Calu3 (cell line): Measurements from ENCODE around the gene PRKCA. TPM values are rescaled to one million over a fixed set of nuclear protein-coding genes. Genes with fewer than 3 reads are reported as not detected.

Experiments
- BruUV-seq: library from RNA; stranded (reverse); fragments of 400-500 nt; replicated peaks from 2 replicates; lab custom pipeline; 2021; lab: Mats Ljungman, UMichigan
- CTCF ChIA-PET: fragments of 300-600 bp; sonication (Branson Sonifier 250); formaldehyde crosslinking; loops from one replicate; lab custom pipeline; 2022; ENCODE audit warnings: antibody characterized with exemption; lab: Charles Lee
- DNase-seq: peaks from one replicate; pipeline ENCODE4 v3.0.0; 2022
- H3K27ac Mint-ChIP-seq: one replicate; pipeline ENCODE4 v1.8.0; 2022; ENCODE audit warnings: mixed read lengths; ENCODE audit not compliant: unreplicated experiment
- H3K27me3 Mint-ChIP-seq: one replicate; pipeline ENCODE4 v1.8.0; 2022; ENCODE audit warnings: mixed read lengths; ENCODE audit not compliant: unreplicated experiment
- H3K36me3 Mint-ChIP-seq: one replicate; pipeline ENCODE4 v1.8.0; 2022; ENCODE audit warnings: mild to moderate bottlenecking, moderate library complexity, mixed read lengths; ENCODE audit not compliant: insufficient read depth, unreplicated experiment
- H3K4me1 Mint-ChIP-seq: one replicate; pipeline ENCODE4 v1.8.0; 2022; ENCODE audit warnings: mild to moderate bottlenecking, low read depth, mixed read lengths; ENCODE audit not compliant: unreplicated experiment
- H3K4me3 Mint-ChIP-seq: one replicate; pipeline ENCODE4 v1.8.0; 2022; ENCODE audit warnings: mild to moderate bottlenecking, low read depth, moderate library complexity, mixed read lengths; ENCODE audit not compliant: unreplicated experiment
- H3K9me3 Mint-ChIP-seq: one replicate; pipeline ENCODE4 v1.8.0; 2022; ENCODE audit warnings: low read depth, mixed read lengths; ENCODE audit not compliant: unreplicated experiment
- intact Hi-C: fragments of 100-400 bp; cut with micrococcal nuclease; formaldehyde crosslinking; loops from one replicate; pipeline ENCODE4 v1.10.0; 2022; ENCODE audit not compliant: unreplicated experiment
- total RNA-seq: library from RNA; stranded (reverse); gene quantifications from 2 replicates; pipeline ENCODE4 v1.2.3, GENCODE V29; 2022
- TF ChIP-seq, protein P1 (sequence below): fragments of 200-600 bp; IDR thresholded peaks from one replicate; pipeline ENCODE4 v1.8.0; 2022; ENCODE audit warnings: antibody characterized with exemption; ENCODE audit not compliant: unreplicated experiment

Gene PRKCA
- total RNA-seq, 1 experiment from 2014 or later, result 126 TPM

GRCh38 chr17:66762276-66762675 is 459.9 kb downstream of the PRKCA start:
- CTCF ChIA-PET, result no interaction called here
- intact Hi-C loops, result no loop called here
- TF ChIP-seq, protein P1, sequence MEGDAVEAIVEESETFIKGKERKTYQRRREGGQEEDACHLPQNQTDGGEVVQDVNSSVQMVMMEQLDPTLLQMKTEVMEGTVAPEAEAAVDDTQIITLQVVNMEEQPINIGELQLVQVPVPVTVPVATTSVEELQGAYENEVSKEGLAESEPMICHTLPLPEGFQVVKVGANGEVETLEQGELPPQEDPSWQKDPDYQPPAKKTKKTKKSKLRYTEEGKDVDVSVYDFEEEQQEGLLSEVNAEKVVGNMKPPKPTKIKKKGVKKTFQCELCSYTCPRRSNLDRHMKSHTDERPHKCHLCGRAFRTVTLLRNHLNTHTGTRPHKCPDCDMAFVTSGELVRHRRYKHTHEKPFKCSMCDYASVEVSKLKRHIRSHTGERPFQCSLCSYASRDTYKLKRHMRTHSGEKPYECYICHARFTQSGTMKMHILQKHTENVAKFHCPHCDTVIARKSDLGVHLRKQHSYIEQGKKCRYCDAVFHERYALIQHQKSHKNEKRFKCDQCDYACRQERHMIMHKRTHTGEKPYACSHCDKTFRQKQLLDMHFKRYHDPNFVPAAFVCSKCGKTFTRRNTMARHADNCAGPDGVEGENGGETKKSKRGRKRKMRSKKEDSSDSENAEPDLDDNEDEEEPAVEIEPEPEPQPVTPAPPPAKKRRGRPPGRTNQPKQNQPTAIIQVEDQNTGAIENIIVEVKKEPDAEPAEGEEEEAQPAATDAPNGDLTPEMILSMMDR, result no peak
- no peak for DNase-seq
- Mint-ChIP-seq H3K36me3 (peaks cover 13% of the 10 kb centered on the region), H3K27ac (no peak overlapping the region), H3K4me1 (no peaks in the 10 kb centered on the region), H3K27me3 (no peaks in the 10 kb centered on the region), H3K4me3 (no peak overlapping the region), H3K9me3 (no peaks in the 10 kb centered on the region)
- BruUV-seq, result no TSS peak

DNA sequence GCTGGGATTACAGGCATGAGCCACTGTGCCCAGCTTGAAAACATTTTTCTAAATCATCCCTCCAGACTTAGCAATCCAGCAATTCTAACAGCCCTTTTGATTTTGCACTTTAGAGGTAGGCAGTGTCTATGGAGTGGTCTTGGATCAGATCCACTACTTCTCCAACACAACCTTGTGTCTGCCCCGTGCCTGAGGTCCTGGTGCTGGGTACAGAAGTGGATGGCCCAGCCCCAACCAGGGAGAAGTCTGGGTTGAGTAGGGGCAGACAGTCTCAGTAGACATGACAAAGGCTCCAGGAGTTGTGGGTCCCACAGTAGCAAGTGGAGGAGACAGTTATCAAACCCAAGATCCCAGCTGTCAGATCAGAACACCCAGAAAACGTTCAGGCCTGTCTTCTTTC is 460.6 kb downstream of the PRKCA start:
- DNase-seq, result no peak
- intact Hi-C loops, result no loop called here
- BruUV-seq, result no TSS peak
- Mint-ChIP-seq H3K4me3 (no peak overlapping the region), H3K27ac (no peak overlapping the region), H3K36me3 (peaks cover 16% of the 10 kb centered on the region), H3K4me1 (no peaks in the 10 kb centered on the region), H3K27me3 (no peaks in the 10 kb centered on the region), H3K9me3 (no peaks in the 10 kb centered on the region)
- TF ChIP-seq, protein P1, result no peak
- CTCF ChIA-PET, result interaction anchor here (0.5 kb wide), 1 partner anchor 1191 kb away, joined by 3 read pairs; no protein-coding TSS in a partner anchor

GRCh38 chr17:66764506-66764905 is 462.1 kb downstream of the PRKCA start:
- no TSS peak for BruUV-seq
- peaks cover 16% of the 10 kb centered on the region for H3K36me3 Mint-ChIP-seq
- no peak overlapping the region for H3K4me3 Mint-ChIP-seq
- intact Hi-C loops, result no loop called here
- no peak overlapping the region for H3K27ac Mint-ChIP-seq
- no peak for DNase-seq
- no peaks in the 10 kb centered on the region for H3K9me3 Mint-ChIP-seq
- no peaks in the 10 kb centered on the region for H3K4me1 Mint-ChIP-seq
- TF ChIP-seq, protein P1, result no peak
- CTCF ChIA-PET, result interaction anchor here (0.5 kb wide), 1 partner anchor 101 kb away, joined by 5 read pairs; no protein-coding TSS in a partner anchor
- no peaks in the 10 kb centered on the region for H3K27me3 Mint-ChIP-seq

GRCh38 chr17:66767154-66767933 is 464.9 kb downstream of the PRKCA start:
- no peak overlapping the region for H3K4me3 Mint-ChIP-seq
- H3K9me3 Mint-ChIP-seq, result no peaks in the 10 kb centered on the region
- H3K27me3 Mint-ChIP-seq, result no peaks in the 10 kb centered on the region
- peaks cover 16% of the 10 kb centered on the region for H3K36me3 Mint-ChIP-seq
- TF ChIP-seq, protein P1, result no peak
- intact Hi-C loops, result no loop called here
- no peak for DNase-seq
- CTCF ChIA-PET, result interaction anchor here (0.6 kb wide), 1 partner anchor 145 kb away, joined by 3 read pairs; no protein-coding TSS in a partner anchor
- no peaks in the 10 kb centered on the region for H3K4me1 Mint-ChIP-seq
- H3K27ac Mint-ChIP-seq, result no peak overlapping the region
- BruUV-seq, result no TSS peak
